ENCODE data around the gene RUNX3.

The RUNX3 gene

GRCh38 chr1:24964811-24965570, 34.9 kb upstream of the RUNX3 start:
- H3K9ac ChIP-seq (ENCODE audit: low read depth, low read length, poor library complexity, severe bottlenecking) = peak overlapping the region; percentile 83
- H3K9me2 ChIP-seq (replicated peaks; ENCODE audit: low read depth, low read length) = no peaks in the 10 kb centered on the region
- H3K4me1 ChIP-seq (ENCODE audit: insufficient read depth, low read length, poor library complexity, severe bottlenecking) = peaks cover 66% of the 10 kb centered on the region
- H3K36me3 ChIP-seq (ENCODE audit: insufficient read depth, low read length) = no peaks in the 10 kb centered on the region
- TF ChIP-seq CTCF (conservative IDR thresholded peaks at IDR 0.05; ENCODE audit: low read length) = no peak
- no peak for TF ChIP-seq EZH2phosphoT487 (IDR thresholded peaks at IDR 0.05; ENCODE audit: borderline replicate concordance)
- peak overlapping the region; percentile 89 for H3K4me2 ChIP-seq (ENCODE audit: low read depth, low read length, poor library complexity, severe bottlenecking)
- no peaks in the 10 kb centered on the region for H3K9me3 ChIP-seq (ENCODE audit: insufficient read depth, low read depth, low read length)
- peak overlapping the region; percentile 47; the same call in 1 of the 2 replicates for H2AFZ ChIP-seq (ENCODE audit: low read length)
- H3K27me3 ChIP-seq (ENCODE audit: insufficient read depth, low read length, poor library complexity, severe bottlenecking) = no peaks in the 10 kb centered on the region
- H3K4me3 ChIP-seq (ENCODE audit: low read length, poor library complexity, severe bottlenecking) = peak overlapping the region; percentile 72
- peaks cover 48% of the 10 kb centered on the region for H3K79me2 ChIP-seq (ENCODE audit: insufficient read depth, low read length)
- peaks cover 6% of the 10 kb centered on the region for H4K20me1 ChIP-seq (ENCODE audit: insufficient read depth, low read length, poor library complexity, severe bottlenecking)
- peaks cover 16% of the 10 kb centered on the region for H3F3A ChIP-seq (ENCODE audit: low read depth)

- Histone ChIP-seq H3K9ac (ENCODE audit: low read depth, low read length, poor library complexity, severe bottlenecking) (peak overlapping the region; percentile 77), H3K9me3 (ENCODE audit: insufficient read depth, low read depth, low read length) (no peaks in the 10 kb centered on the region), H3F3A (ENCODE audit: low read depth) (peaks cover 16% of the 10 kb centered on the region), H4K20me1 (ENCODE audit: insufficient read depth, low read length, poor library complexity, severe bottlenecking) (peaks cover 6% of the 10 kb centered on the region), H3K4me3 (ENCODE audit: low read length, poor library complexity, severe bottlenecking) (peak overlapping the region; percentile 72), H3K36me3 (ENCODE audit: insufficient read depth, low read length) (no peaks in the 10 kb centered on the region), H3K9me2 (replicated peaks; ENCODE audit: low read depth, low read length) (no peaks in the 10 kb centered on the region), H2AFZ (ENCODE audit: low read length) (no peak overlapping the region), H3K4me1 (ENCODE audit: insufficient read depth, low read length, poor library complexity, severe bottlenecking) (peaks cover 70% of the 10 kb centered on the region), H3K79me2 (ENCODE audit: insufficient read depth, low read length) (peaks cover 56% of the 10 kb centered on the region), H3K27me3 (ENCODE audit: insufficient read depth, low read length, poor library complexity, severe bottlenecking) (no peaks in the 10 kb centered on the region), H3K4me2 (ENCODE audit: low read depth, low read length, poor library complexity, severe bottlenecking) (peak overlapping the region; percentile 89)
- TF ChIP-seq CTCF (conservative IDR thresholded peaks at IDR 0.05; ENCODE audit: low read length) (no peak), EZH2phosphoT487 (IDR thresholded peaks at IDR 0.05; ENCODE audit: borderline replicate concordance) (no peak)
Measured at GRCh38 chr1:24963943-24964693, 34.0 kb upstream of the RUNX3 start.

- peaks cover 16% of the 10 kb centered on the region for H3F3A ChIP-seq (ENCODE audit: low read depth)
- no peak overlapping the region for H2AFZ ChIP-seq (ENCODE audit: low read length)
- no peaks in the 10 kb centered on the region for H3K36me3 ChIP-seq (ENCODE audit: insufficient read depth, low read length)
- peaks cover 75% of the 10 kb centered on the region for H3K4me1 ChIP-seq (ENCODE audit: insufficient read depth, low read length, poor library complexity, severe bottlenecking)
- no peaks in the 10 kb centered on the region for H3K9me2 ChIP-seq (replicated peaks; ENCODE audit: low read depth, low read length)
- H3K79me2 ChIP-seq (ENCODE audit: insufficient read depth, low read length) = peaks cover 65% of the 10 kb centered on the region
- H3K4me2 ChIP-seq (ENCODE audit: low read depth, low read length, poor library complexity, severe bottlenecking) = peak overlapping the region; percentile 89
- no peaks in the 10 kb centered on the region for H3K27me3 ChIP-seq (ENCODE audit: insufficient read depth, low read length, poor library complexity, severe bottlenecking)
- peaks cover 6% of the 10 kb centered on the region for H4K20me1 ChIP-seq (ENCODE audit: insufficient read depth, low read length, poor library complexity, severe bottlenecking)
- no peaks in the 10 kb centered on the region for H3K9me3 ChIP-seq (ENCODE audit: insufficient read depth, low read depth, low read length)
- TF ChIP-seq CTCF (conservative IDR thresholded peaks at IDR 0.05; ENCODE audit: low read length) = peak; percentile 56
- TF ChIP-seq EZH2phosphoT487 (IDR thresholded peaks at IDR 0.05; ENCODE audit: borderline replicate concordance) = no peak
- peak overlapping the region; percentile 72 for H3K4me3 ChIP-seq (ENCODE audit: low read length, poor library complexity, severe bottlenecking)
- H3K9ac ChIP-seq (ENCODE audit: low read depth, low read length, poor library complexity, severe bottlenecking) = peak overlapping the region; percentile 77
Measured at GRCh38 chr1:24963099-24963872, 33.2 kb upstream of the RUNX3 start.
